GM13976 (cell line): ENCODE results near the gene THUMPD3.

Source experiments
- DNase-seq: peaks from one replicate; pipeline ENCODE4 v3.0.0; 2012; ENCODE audit warnings: low spot score
- in situ Hi-C: fragments of 300-500 bp; cut with MboI; formaldehyde crosslinking; loops from one replicate; pipeline ENCODE4 v1.12.0; 2022; ENCODE audit warnings: low sequenced_read_pairs, mixed read lengths, inconsistent platforms; ENCODE audit not compliant: unreplicated experiment
- TF ChIP-seq, protein P1 (sequence below): IDR thresholded peaks from 2 replicates; pipeline ENCODE4 v1.5.1; 2012; ENCODE audit warnings: borderline replicate concordance, mild to moderate bottlenecking; ENCODE audit not compliant: insufficient read depth; ENCODE audit errors: extremely low read depth, missing control alignments, control extremely low read depth

The THUMPD3 gene

DNA sequence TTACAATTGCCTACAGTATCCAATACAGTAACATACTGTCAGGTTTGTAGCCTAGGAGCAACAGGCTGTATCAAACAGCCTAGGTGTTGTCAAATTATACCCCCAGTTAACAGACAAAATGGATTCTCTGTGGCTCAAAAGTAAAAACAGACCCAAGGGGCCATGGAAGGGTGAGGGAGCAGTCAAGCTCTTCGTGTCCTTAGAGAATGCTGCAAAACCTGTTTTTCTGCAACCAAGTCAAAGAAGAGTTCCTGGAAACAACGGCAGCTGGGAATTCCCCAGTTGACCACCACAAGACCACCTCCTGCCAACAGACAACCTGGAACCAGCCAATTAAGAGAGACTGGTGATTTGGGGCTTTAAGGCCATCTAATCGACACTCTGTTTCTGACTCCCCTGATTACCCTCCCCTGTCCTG, 11.1 kb upstream of the THUMPD3 start:
- TF ChIP-seq, protein P1, sequence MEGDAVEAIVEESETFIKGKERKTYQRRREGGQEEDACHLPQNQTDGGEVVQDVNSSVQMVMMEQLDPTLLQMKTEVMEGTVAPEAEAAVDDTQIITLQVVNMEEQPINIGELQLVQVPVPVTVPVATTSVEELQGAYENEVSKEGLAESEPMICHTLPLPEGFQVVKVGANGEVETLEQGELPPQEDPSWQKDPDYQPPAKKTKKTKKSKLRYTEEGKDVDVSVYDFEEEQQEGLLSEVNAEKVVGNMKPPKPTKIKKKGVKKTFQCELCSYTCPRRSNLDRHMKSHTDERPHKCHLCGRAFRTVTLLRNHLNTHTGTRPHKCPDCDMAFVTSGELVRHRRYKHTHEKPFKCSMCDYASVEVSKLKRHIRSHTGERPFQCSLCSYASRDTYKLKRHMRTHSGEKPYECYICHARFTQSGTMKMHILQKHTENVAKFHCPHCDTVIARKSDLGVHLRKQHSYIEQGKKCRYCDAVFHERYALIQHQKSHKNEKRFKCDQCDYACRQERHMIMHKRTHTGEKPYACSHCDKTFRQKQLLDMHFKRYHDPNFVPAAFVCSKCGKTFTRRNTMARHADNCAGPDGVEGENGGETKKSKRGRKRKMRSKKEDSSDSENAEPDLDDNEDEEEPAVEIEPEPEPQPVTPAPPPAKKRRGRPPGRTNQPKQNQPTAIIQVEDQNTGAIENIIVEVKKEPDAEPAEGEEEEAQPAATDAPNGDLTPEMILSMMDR, result no peak
- no peak for DNase-seq
- in situ Hi-C loops, result no loop called here

DNA sequence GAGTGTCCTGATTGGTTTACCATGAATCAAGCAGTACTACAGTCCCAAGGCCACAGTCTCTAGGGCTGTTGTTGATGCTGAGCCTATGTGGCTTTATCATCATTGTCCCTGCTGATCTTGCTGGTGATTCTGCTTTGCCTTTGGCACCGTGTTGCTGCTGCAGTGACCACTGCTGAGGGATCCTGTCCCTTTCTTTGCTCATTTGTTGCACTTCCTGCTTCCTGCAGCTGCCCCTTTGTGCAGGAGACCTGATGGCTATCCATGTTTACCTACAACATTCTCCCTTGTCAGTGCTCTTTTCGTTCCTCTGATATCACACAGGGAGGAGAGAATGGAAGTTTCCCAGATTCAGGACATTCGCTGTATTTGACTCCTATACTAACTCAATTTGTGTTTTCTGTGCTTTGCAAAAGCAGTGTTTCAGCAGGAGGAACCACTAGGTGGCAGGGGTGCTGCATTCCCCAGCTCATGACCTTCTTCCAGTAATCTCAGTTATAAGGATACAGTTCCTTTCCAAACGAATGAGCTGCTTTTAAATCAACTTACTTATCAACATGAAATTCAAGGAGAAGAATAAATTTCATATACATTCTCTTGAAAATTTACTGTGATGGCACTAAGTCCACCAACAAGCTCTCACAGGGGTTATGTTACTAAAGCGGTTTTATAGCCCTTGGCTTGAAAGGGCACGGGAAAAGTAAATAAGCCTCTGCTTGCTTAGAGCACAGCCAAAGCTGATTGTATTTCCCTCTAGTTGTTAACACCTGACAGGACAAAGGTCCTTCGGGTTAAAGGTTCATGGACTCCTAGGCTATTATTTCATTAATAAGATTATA, 9.7 kb upstream of the THUMPD3 start:
- DNase-seq, result peak; percentile 64
- TF ChIP-seq, protein P1, result peak; percentile 72
- in situ Hi-C loops, result no loop called here

DNA sequence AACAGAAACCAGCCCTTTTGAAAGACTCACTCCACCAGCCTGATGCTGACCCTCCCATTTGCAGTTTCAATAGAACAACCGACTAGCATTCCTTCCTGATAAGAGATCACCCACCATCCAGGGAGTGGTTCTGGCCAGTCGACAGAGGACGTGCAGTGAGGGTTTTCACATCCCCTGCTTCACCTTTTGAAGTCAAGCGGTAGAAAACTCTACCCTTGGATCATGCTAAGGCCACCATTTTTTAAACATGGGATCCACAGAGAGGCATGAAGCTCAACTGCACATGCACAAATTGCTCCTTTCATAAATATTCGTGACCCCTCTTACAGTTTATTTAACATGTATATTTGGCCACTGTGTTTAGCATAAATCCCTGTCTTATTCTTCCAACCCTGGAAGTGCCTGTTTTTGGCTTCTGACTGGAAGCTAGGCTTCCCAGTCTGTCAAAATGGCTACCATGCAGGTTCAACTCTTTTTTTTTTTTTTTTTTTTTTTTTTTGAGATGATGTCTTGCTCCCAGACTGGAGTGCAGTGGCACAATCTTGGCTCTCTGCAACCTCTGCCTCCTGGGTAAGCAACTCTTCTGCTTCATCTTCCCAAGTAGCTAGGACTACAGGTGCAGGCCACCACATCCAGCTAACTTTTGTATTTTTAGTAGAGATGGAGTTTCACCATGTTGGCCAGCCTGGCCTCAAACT, 1.0 kb upstream of the THUMPD3 start:
- DNase-seq, result no peak
- TF ChIP-seq, protein P1, result no peak
- in situ Hi-C loops, result no loop called here

DNA sequence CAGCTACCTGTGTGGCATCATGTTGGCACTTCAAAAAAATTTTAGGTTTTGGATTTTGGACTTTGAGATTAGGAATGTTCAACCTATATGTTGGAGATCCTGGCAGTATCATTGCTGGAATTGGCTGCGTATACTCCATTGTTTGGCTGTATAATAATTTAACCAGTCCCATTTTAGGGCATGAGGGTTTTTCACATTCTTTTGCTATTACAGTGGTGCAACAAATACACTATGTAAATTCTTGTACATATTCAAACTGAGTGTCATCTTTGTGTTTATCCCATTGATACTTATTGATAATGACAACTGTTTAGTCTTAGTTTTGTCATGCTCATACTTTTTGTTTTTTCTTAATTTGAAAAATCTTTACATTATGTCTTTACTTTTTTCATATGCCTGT, 6.7 kb downstream of the THUMPD3 start:
- in situ Hi-C loops, result no loop called here
- DNase-seq, result no peak
- TF ChIP-seq, protein P1, result no peak

DNA sequence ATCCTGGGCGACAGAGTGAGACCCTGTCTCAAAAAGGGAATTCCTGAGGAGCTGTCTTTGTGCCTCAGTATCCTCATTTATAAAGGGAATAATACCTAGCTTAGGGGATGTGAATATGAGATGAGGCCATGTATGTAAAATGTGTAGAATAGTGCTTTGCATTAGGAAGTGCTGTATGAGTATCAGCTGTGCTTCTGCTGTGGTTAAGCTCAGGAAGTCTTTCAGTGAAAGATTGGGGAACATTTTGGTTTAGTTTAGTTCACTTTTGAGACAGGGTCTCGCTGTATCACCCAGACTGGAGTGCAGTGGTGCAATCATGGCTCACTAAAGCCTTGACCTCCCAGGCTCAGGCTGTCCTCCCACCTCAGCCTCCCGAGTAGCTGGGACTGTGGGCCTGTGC, 10.6 kb downstream of the THUMPD3 start:
- in situ Hi-C loops, result no loop called here
- no peak for DNase-seq
- TF ChIP-seq, protein P1, result no peak

DNA sequence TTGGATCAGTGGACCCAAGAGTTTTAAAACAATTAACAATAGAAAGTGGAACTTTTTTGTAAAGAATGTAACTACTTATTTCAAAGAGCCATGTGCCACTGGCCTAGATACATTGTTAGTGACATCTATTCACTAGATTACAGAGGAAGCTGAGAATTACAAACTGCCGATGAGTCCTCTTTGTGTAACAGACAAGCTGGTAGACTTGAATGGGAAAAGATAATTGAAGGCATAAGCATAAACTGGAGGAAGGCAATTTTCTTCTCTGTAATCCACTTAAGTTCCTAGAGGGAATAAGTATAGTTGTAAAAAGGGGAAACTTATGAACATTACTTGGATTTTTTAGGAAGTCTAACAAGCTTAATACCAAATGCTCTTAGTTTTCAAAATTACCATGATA, 15.1 kb downstream of the THUMPD3 start:
- no peak for DNase-seq
- in situ Hi-C loops, result no loop called here
- TF ChIP-seq, protein P1, result no peak
